ENCODE measurements around the gene SPTBN4.

GRCh38 chr19:40465557-40466218 lies 1.1 kb upstream of the SPTBN4 start, which contains the start of gene BLVRB:
- TF ChIP-seq CTCF (IDR thresholded peaks at IDR 0.05; ENCODE audit: insufficient read depth, low read depth, low read length) (no peak), EZH2 (IDR thresholded peaks at IDR 0.05; ENCODE audit: insufficient read depth, low read length) (no peak)

All from astrocyte (in vitro differentiated cells and primary cell).